ENCODE measurements around the gene ARL8B. TPM values are rescaled to one million over a fixed set of nuclear protein-coding genes. Genes with fewer than 3 reads are reported as not detected.
"Not testable (repeated sequence)": the region's sequence is repeated elsewhere in the genome, so short reads cannot be mapped to it uniquely, and the experiment has no call there.

The ARL8B gene
- total RNA-seq, 1 donor from 2014 or later: 90.6 TPM

DNA sequence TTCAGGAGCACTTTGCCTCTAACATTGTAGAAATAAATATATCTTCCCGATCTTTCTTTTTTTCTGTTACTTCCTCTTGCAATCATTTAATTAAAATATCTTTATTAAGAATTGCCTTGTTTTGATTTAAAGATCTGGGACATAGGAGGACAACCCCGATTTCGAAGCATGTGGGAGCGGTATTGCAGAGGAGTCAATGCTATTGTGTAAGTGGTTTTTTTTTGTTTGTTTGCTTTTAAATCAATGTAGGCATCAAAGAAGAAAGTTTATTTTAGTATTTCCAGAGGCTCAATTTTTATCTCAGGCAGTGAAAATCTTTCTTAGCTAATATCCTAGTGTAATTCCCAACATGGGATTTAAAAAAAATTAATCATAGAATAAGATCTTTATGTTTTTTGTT is 49.9 kb downstream of the ARL8B start:
- Histone ChIP-seq H3K27ac (no peak overlapping the region), H3K27me3 (ENCODE audit: low read depth) (no peaks in the 10 kb centered on the region), H3K36me3 (peaks cover 63% of the 10 kb centered on the region), H3K4me1 (peaks cover 24% of the 10 kb centered on the region), H3K4me3 (no peak overlapping the region), H3K9me3 (no peaks in the 10 kb centered on the region)
- intact Hi-C loops (cut with DNase I): no loop called here
- DNase-seq (no peak), ATAC-seq (no peak)
- TF ChIP-seq, protein P1, sequence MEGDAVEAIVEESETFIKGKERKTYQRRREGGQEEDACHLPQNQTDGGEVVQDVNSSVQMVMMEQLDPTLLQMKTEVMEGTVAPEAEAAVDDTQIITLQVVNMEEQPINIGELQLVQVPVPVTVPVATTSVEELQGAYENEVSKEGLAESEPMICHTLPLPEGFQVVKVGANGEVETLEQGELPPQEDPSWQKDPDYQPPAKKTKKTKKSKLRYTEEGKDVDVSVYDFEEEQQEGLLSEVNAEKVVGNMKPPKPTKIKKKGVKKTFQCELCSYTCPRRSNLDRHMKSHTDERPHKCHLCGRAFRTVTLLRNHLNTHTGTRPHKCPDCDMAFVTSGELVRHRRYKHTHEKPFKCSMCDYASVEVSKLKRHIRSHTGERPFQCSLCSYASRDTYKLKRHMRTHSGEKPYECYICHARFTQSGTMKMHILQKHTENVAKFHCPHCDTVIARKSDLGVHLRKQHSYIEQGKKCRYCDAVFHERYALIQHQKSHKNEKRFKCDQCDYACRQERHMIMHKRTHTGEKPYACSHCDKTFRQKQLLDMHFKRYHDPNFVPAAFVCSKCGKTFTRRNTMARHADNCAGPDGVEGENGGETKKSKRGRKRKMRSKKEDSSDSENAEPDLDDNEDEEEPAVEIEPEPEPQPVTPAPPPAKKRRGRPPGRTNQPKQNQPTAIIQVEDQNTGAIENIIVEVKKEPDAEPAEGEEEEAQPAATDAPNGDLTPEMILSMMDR (IDR thresholded peaks at IDR 0.05): no peak

DNA sequence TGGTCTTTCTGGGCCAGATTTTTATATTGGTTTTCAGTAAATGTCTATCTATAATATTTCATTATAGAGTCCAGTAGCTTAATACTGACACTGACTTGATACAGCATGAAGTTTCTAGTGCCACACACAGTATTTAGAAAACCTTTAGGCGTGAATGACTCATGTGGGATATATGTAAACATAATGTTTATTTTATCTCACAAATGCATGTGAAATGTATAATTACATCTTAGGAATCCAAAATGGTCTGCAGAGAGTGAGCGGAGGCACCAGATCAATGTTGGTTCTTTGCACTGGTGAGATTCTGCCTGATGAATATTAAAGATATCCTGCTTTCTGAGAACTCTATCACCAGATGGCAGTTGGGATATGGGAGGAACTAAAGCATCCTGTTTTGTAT is 56.9 kb downstream of the ARL8B start:
- H3K27ac ChIP-seq; H3K4me1 ChIP-seq; ATAC-seq; H3K27me3 ChIP-seq (ENCODE audit: low read depth); H3K9me3 ChIP-seq; intact Hi-C loops (cut with DNase I); H3K4me3 ChIP-seq; DNase-seq: not testable (repeated sequence)
- peaks cover 86% of the 10 kb centered on the region for H3K36me3 ChIP-seq

DNA sequence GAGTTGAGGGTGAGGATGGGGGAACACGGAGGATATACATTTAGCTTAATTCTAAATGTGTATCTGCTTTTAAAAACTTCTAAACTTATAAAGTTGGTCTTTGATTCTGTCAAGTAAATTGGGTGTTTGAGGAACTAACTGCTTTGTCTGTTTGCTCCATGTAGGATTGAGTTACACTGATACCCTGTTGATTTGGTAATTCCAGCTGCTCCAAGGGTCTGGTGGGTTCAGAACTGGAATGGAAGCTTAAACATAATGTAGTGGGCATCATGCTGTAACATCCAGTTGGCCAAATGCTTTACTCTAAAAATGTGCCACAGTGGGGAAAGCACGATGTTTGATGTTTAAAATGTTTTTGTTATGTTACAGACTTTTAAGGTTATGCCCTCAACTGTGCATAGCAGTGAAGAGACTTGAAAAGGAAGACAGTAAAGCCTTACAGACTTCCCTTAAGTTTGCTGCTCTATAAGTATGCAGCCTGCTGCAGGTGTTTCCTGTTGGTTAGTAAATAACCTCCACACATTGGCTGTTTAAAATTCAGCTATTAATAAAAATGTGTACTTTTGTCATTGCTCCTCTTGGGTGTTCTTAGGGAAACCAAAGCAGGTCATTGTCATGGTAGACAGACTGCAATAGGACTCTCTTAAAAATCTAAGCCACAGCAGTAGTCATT is 59.5 kb downstream of the ARL8B start:
- H3K27ac ChIP-seq: no peak overlapping the region
- no peak for ATAC-seq
- TF ChIP-seq, protein P1 (IDR thresholded peaks at IDR 0.05): no peak

DNA sequence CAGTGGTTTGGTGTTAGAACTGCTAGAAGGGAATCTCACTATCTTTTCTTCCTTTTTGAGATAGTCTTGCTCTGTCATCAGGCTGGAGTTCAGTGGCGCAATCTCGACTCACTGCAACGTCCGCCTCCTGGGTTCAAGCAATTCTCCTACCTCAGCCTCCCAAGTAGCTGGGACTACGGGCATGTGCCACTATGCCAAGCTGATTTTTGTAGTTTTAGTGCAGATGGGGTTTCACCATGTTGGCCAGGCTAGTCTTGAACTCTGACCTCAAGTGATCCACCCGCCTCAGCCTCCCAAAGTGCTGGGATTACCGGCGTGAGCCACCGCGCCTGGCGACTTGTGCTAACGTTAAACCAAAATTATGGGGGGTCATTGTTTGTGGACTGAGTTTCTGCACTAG is 61.6 kb downstream of the ARL8B start:
- ATAC-seq; H3K4me3 ChIP-seq; H3K9me3 ChIP-seq; H3K27ac ChIP-seq; intact Hi-C loops (cut with DNase I); H3K27me3 ChIP-seq (ENCODE audit: low read depth); DNase-seq: not testable (repeated sequence)
- Histone ChIP-seq H3K4me1 (peaks cover 18% of the 10 kb centered on the region), H3K36me3 (peaks cover 41% of the 10 kb centered on the region)

More for the DNA sequence above, 59.5 kb downstream of the ARL8B start:
- peaks cover 62% of the 10 kb centered on the region for H3K36me3 ChIP-seq
- H3K4me3 ChIP-seq: no peak overlapping the region
- H3K9me3 ChIP-seq: no peaks in the 10 kb centered on the region
- no peaks in the 10 kb centered on the region for H3K27me3 ChIP-seq (ENCODE audit: low read depth)
- no peak for DNase-seq
- H3K4me1 ChIP-seq: peaks cover 17% of the 10 kb centered on the region
- intact Hi-C loops (cut with DNase I): no loop called here

DNA sequence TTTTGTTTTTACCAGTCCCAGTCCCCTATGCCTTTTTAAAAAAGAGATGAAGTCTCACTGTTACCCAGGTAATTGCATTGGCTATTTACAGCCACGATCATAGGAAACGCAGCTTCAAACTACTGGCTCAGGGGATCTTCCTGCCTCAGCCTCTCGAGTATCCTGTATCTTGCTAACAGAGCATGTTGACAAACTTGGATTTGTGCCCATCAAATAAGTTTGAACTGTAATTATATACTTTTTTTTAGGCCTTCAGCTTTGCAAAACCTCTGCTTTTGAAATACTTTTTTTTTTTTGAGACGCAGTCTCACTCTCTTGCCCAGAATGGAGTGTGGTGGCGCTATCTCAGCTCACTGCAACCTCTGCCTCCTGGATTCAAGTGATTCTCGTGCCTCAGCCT is 62.4 kb downstream of the ARL8B start:
- intact Hi-C loops (cut with DNase I): no loop called here
- no peaks in the 10 kb centered on the region for H3K27me3 ChIP-seq (ENCODE audit: low read depth)
- H3K27ac ChIP-seq: no peak overlapping the region
- H3K36me3 ChIP-seq: peaks cover 33% of the 10 kb centered on the region
- no peaks in the 10 kb centered on the region for H3K9me3 ChIP-seq
- H3K4me3 ChIP-seq: no peak overlapping the region
- DNase-seq (no peak), ATAC-seq (no peak)
- TF ChIP-seq, protein P1 (IDR thresholded peaks at IDR 0.05): no peak
- H3K4me1 ChIP-seq: peaks cover 24% of the 10 kb centered on the region

DNA sequence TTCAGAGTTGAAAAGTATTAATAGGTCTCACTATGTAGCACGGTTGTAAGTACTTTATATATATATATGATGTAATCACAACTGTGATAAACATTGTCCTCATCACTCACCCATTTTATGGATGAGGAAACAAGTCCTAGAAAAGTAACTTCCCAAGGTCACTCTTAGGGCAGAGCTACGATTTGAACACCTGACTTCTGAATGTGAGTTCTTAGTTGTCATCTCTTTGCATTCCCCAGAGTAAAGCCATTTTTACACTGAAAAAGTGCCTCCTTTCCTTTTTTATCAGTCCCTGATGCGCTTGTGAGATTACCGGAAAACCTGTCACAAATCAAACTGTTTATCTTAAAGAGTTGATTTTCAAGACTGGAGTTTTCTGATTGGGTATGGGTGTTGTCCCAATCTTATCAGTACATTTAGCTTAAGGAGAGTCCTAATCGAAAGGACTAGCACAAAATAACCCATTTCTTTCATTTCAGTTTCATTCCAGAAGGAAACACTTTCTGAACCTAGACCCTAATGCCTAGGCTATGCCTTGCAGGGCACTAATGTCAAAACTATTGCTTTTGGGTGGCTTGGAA is 63.1 kb downstream of the ARL8B start:
- H3K27me3 ChIP-seq (ENCODE audit: low read depth): no peaks in the 10 kb centered on the region
- no peaks in the 10 kb centered on the region for H3K9me3 ChIP-seq
- TF ChIP-seq, protein P1 (IDR thresholded peaks at IDR 0.05): no peak
- DNase-seq: no peak
- peaks cover 31% of the 10 kb centered on the region for H3K4me1 ChIP-seq
- intact Hi-C loops (cut with DNase I): no loop called here
- no peak overlapping the region for H3K4me3 ChIP-seq
- ATAC-seq: no peak
- H3K36me3 ChIP-seq: peaks cover 26% of the 10 kb centered on the region
- peak overlapping the region; percentile 100 for H3K27ac ChIP-seq
